Stomach smooth muscle (tissue), 2 donors: ENCODE results near the gene ABHD14A.
A peak's percentile ranks its signal among the peaks of the same experiment; 100 is the strongest.

ENCODE experiments used
- H3K27ac ChIP-seq: one replicate; pipeline ENCODE4 v1.7.0; 2013; ENCODE audit warnings: mild to moderate bottlenecking, low read length, inconsistent platforms
- H3K27me3 ChIP-seq, 2 donors: one replicate each; pipeline ENCODE4 v1.7.0; 2013; ENCODE audit warnings: low read length in 2 of 2; ENCODE audit not compliant: insufficient read depth in 2 of 2, control insufficient read depth in 1 of 2
- H3K36me3 ChIP-seq, 2 donors: one replicate each; pipeline ENCODE4 v1.7.0; 2013; ENCODE audit warnings: low read length in 2 of 2; ENCODE audit not compliant: control insufficient read depth in 2 of 2, insufficient read depth in 2 of 2
- H3K4me1 ChIP-seq: one replicate; pipeline ENCODE4 v1.7.0; 2013; ENCODE audit warnings: low read length; ENCODE audit not compliant: control insufficient read depth, insufficient read depth
- H3K4me3 ChIP-seq, 2 donors: one replicate each; pipeline ENCODE4 v1.7.0; 2013; ENCODE audit warnings: low read length in 2 of 2
- H3K9ac ChIP-seq, 2 donors: one replicate each; pipeline ENCODE4 v1.7.0; 2013; ENCODE audit warnings: low read length in 2 of 2, mild to moderate bottlenecking in 1 of 2
- H3K9me3 ChIP-seq, 2 donors: one replicate each; pipeline ENCODE4 v1.7.0; 2013; ENCODE audit warnings: low read length in 2 of 2; ENCODE audit not compliant: control insufficient read depth in 2 of 2
- donor health status: healthy.
- donor health status: Pancreatic carcinoma.

ABHD14A gene

DNA sequence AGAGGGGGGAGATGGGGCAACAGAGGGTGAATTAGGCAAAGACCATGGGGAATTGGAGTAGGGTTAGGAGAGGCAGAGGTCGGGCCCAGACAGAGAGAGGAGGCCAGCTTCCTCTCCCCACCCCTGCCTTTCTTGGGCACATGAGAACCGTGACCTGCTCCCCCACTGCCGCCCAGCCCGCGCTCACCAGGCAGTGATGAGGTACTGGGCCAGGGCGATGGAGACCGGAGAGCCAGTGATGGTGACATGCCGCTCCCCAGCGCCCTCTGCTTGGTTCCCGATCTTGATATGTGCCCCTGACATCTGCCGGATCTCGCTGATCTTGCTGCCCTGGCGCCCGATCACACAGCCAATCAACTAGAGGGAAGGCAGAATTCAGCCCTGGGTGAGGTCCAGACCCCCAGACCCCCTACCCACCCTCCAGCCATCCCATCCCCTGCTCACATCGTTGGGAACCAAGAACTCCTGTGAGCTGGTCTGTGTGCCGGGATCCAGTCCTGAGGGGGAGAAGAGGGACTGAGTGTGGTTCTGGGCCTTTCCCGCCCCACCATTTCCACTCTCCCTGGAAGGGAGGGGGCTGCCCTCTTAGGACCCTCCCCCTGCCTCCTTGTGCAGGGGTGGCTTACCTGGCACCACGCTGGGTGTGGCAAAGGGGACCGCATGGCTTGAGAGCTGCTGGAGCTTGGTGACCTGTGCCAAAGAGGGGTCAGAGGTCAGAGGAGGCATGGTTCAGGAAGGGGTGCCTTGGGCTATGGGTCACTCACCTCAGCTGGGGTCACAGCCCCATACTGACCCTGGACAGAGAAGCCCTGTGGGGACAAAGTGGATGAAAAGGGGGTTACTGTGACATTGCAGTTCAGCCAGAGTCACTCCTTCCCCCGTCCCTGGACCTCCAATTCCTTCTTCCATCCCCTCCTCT, 16.0 kb upstream of the ABHD14A start:
- Histone ChIP-seq H3K36me3 (peaks cover 7 to 27% of the 10 kb centered on the region in 2 donors), H3K9me3 (no peaks in the 10 kb centered on the region), H3K4me1 (peaks cover 20% of the 10 kb centered on the region), H3K4me3 (no peak overlapping the region), H3K27ac (no peak overlapping the region), H3K27me3 (peaks cover 0 to 4% of the 10 kb centered on the region in 2 donors), H3K9ac (no peak overlapping the region)

DNA sequence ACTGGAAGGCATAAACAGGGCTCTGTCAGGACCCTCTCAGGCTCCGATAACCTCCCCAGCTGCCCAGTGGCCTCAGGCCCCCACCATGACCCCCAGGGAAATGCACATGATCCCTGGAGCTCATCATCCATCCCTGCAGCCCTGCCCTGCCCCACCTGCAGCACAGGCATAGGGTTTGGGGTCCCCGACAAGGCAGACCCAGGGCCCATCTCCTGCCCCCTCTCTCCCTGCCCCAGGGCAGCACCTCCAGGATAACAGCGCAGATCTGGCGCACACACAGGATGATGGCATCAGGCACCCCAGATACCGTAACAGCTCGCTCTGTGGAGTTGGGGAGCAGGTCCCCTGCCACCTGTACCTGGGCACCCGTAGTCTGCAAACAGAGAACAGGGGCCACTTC, 15.2 kb upstream of the ABHD14A start:
- no peak overlapping the region for H3K4me3 ChIP-seq
- peaks cover 7 to 27% of the 10 kb centered on the region in 2 donors for H3K36me3 ChIP-seq
- H3K9me3 ChIP-seq, result no peaks in the 10 kb centered on the region
- peaks cover 20% of the 10 kb centered on the region for H3K4me1 ChIP-seq
- peaks cover 0 to 4% of the 10 kb centered on the region in 2 donors for H3K27me3 ChIP-seq
- H3K27ac ChIP-seq, result no peak overlapping the region
- H3K9ac ChIP-seq, result no peak overlapping the region

DNA sequence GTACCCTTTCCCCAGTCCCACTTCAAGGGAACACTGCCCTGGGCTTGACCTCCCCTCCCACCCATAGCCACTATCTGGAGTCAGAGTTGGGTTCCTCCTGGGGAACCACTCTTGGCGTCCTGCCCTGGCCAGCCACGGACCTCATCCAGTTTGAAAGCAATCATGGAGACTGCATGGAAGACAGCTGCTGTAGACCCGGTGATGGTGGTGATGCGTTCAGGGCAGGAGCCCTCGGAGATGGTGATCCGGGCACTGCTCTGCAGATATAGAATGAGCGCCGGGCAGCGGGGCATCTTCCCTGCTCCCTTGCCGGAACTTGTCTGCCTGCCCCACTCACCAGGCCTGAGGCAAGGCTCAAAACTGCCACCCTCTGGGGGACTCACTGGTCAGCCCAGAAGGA, 14.5 kb upstream of the ABHD14A start:
- H3K36me3 ChIP-seq, result peaks cover 7 to 27% of the 10 kb centered on the region in 2 donors
- H3K4me1 ChIP-seq, result peaks cover 25% of the 10 kb centered on the region
- H3K9ac ChIP-seq, result no peak overlapping the region
- no peak overlapping the region for H3K4me3 ChIP-seq
- no peaks in the 10 kb centered on the region for H3K9me3 ChIP-seq
- no peak overlapping the region for H3K27ac ChIP-seq
- H3K27me3 ChIP-seq, result no peaks in the 10 kb centered on the region

DNA sequence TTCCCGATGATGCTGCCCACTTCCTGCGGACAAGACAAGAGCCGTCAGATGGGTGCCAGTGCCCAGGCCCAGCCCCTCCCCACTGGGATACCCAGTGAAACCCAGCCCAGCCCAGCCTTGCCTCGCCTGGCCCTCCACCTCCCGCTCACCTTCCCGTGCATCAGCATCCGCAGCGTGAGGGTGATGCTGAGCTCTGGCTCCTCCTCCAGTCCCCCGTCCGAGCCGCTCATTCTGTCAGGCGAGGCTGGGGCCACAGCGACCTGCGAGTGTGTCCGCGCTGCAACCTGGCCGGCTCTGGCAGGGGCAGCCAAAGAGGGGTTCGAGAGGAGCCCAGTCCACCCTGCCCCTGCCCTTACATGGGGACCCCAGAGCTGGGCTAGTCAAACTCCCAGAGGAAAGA, 13.9 kb upstream of the ABHD14A start:
- Histone ChIP-seq H3K9me3 (no peaks in the 10 kb centered on the region), H3K9ac (no peak overlapping the region), H3K27ac (no peak overlapping the region), H3K4me3 (no peak overlapping the region), H3K27me3 (no peaks in the 10 kb centered on the region), H3K36me3 (peaks cover 7 to 27% of the 10 kb centered on the region in 2 donors), H3K4me1 (peaks cover 25% of the 10 kb centered on the region)

DNA sequence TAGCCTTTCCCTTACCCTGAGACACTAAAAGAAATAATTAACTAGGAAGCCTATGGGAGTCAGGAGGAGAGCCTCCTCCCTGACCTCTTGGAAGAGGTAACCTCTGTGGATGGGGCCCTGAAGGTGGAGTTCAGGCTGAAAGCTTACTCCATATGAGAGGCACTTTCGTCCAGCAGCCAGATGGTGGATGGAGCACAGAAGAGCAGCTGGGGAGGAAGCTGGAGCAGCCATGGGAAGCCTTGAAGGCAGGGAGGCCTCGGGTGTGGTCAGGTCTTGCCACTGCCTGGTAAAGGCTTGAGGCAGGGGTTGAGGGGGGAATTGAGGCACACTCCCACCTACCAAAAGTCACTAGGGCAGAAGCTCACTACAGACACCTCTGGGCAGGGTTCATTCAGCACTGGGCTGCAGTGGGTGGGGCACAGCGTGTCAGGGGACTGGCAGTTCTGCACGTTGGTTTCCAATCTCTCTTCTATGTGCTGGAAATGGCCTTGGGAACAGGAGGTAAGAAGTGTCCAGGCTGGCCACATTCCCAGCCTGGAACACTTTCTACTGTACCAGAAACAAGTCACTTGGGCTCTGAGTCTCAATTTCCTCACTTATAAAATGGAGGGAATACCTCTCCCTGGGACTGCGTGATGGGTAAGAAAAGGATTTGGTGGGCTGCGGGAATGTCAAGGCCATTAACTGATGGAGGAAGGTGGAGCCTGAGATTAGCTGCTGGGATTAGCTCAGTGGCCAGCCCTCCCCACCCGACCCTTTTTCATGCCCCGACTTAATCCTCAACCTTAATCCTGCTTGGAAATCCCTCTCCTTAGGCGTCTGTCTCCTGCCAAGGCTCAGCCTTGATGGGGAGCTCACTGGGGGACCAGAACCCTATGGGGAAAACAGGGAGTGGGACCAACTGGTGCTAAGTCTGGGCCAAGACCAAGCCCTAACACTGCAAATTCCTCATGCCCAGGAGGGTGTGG, 13.0 kb upstream of the ABHD14A start:
- no peak overlapping the region for H3K9ac ChIP-seq
- H3K36me3 ChIP-seq, result peaks cover 7 to 27% of the 10 kb centered on the region in 2 donors
- H3K27ac ChIP-seq, result no peak overlapping the region
- no peaks in the 10 kb centered on the region for H3K27me3 ChIP-seq
- H3K9me3 ChIP-seq, result no peaks in the 10 kb centered on the region
- no peak overlapping the region for H3K4me3 ChIP-seq
- H3K4me1 ChIP-seq, result peaks cover 25% of the 10 kb centered on the region

DNA sequence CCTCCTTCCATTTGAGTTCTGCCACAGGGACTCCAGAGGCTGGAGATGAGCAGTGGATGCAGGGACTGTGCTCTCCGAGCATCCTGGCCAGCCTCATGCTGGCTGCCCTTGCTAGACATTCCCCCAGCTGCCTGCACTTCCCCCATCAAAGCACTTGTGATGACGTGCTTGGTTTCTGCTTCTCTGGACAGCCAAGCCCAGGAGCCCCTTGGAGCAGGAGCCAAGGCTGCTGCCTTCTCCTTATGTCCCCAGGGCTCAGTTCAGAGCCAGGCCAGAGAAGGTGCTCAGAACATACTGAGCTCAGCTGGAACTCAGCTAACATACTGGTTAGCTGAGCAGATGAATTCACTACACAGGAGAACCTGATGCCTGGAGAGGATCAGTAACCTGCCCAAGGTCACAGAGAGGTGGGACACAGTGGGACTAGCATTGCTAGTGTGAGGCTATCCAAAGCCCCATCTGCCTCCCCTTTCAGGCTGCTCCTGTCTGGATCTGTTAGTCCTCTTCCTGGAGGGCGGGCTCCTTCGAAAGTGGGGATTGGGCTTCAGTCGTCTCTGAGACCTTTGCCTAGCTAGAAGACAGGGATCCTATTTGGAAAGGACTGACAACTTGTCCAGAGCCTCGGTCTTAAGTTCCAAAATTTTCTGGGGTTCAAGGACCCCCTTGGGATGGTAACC, 11.9 kb upstream of the ABHD14A start:
- no peak overlapping the region for H3K9ac ChIP-seq
- peaks cover 30% of the 10 kb centered on the region for H3K4me1 ChIP-seq
- peaks cover 7 to 25% of the 10 kb centered on the region in 2 donors for H3K36me3 ChIP-seq
- H3K27ac ChIP-seq, result no peak overlapping the region
- H3K27me3 ChIP-seq, result no peaks in the 10 kb centered on the region
- no peaks in the 10 kb centered on the region for H3K9me3 ChIP-seq
- no peak overlapping the region for H3K4me3 ChIP-seq

DNA sequence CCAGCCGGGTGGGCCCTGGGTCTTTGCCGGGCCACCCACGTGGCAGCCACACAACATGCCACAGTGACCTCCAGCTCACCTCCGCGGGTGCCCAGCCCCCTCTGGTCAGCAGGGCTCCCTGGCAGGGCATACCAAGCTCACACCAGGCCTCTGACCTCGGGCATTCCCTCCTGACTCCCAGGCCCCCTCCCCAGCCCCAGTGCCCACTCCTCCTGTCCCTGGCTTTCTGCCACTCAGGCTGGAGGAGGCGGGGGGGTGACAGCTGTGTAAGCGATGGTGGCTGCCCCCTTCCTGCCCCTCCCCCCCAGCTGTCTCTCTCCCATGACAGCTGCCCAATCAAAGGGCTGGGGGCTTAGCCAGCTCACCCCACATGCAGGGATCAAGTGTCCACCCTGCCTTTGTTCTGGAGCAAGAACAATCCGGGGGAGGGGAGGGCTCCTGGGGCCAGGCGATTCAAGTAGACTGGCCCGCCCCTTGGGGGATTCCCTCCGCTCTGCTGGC, 10.9 kb upstream of the ABHD14A start:
- Histone ChIP-seq H3K9ac (no peak overlapping the region), H3K27ac (no peak overlapping the region), H3K4me3 (no peak overlapping the region), H3K9me3 (no peaks in the 10 kb centered on the region), H3K27me3 (no peaks in the 10 kb centered on the region), H3K4me1 (peaks cover 37% of the 10 kb centered on the region), H3K36me3 (peaks cover 7 to 19% of the 10 kb centered on the region in 2 donors)

DNA sequence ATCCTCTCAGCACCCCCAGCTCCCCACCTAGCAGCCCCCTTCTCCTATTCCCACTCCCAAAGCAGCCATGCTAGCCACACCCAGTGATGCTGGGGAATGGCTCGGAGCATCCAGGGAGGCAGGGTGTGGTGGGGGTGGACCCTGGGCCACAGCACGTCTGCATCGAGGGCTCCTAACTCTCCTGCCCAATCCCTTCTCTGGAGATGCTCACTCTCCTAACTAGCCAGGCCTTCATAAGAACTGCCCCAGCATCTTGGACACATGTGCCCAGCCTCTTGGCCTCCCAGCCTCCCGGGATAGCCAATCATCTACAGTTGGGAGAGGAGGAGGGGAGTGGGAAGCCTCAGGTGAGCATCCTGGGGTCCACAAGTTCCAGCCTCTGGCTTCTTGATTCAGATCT, 10.3 kb upstream of the ABHD14A start:
- Histone ChIP-seq H3K4me3 (no peak overlapping the region), H3K36me3 (peaks cover 3 to 15% of the 10 kb centered on the region in 2 donors), H3K4me1 (peaks cover 37% of the 10 kb centered on the region), H3K27ac (no peak overlapping the region), H3K9me3 (no peaks in the 10 kb centered on the region), H3K27me3 (no peaks in the 10 kb centered on the region), H3K9ac (peak overlapping the region in 1 of 2 donors; percentile 29)

DNA sequence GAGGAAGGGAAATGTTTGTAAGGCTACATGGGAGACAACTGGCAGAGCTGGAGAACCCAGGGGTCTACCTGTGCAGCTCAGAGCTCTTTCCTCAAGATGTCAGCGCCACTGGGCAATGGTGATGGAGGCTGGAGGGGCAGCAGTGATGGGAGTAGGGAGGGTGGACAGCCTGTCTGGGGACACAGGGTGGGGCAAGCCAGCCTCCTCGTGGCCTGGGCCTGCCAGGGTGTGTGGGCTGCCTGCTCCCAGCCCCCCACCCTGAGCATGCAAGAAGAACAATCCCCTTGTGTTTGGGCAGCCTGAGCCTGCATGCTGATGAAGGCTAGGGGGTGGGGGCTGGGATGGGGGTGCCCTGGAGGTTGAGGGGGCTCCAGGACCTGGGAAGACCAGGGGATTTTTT, 8.8 kb upstream of the ABHD14A start:
- Histone ChIP-seq H3K9ac (no peak overlapping the region), H3K4me3 (peak overlapping the region; percentile 84 to 93), H3K27ac (no peak overlapping the region), H3K36me3 (peaks cover 0 to 2% of the 10 kb centered on the region in 2 donors), H3K9me3 (no peaks in the 10 kb centered on the region), H3K4me1 (peaks cover 37% of the 10 kb centered on the region), H3K27me3 (no peaks in the 10 kb centered on the region)

DNA sequence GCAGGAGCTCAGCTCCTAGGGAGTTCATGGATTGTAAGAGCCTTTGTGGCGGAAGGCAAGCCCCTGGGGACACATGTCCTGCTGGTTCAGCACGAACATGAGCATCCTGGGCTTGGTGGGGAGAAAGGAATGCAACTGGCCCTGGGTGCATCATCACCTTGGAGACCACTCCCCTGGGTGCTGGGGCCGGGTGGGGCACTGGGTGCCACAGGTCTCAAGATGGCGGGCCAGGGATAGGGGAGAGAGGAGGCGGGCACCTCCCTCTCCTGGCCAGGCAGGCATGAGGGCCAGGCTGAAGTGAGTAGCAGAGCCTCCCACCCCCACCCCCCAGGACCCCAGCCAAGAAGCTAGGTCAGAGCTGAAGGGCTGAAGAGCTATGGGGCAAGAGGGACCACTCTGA, 8.4 kb upstream of the ABHD14A start:
- no peaks in the 10 kb centered on the region for H3K27me3 ChIP-seq
- peak overlapping the region; percentile 80 to 94 for H3K9ac ChIP-seq
- H3K27ac ChIP-seq, result peak overlapping the region; percentile 76
- H3K4me3 ChIP-seq, result peak overlapping the region; percentile 84 to 93
- H3K4me1 ChIP-seq, result peaks cover 37% of the 10 kb centered on the region
- peaks cover 0 to 2% of the 10 kb centered on the region in 2 donors for H3K36me3 ChIP-seq
- H3K9me3 ChIP-seq, result no peaks in the 10 kb centered on the region
